K562 (cell line): ENCODE data around the gene TYW1B. TPM values are rescaled to one million over a fixed set of nuclear protein-coding genes. Genes with fewer than 3 reads are reported as not detected.
"Not testable (repeated sequence)": the region's sequence is repeated elsewhere in the genome, so short reads cannot be mapped to it uniquely, and the experiment has no call there.

Experiments
- ATAC-seq: fragments of 200-7000 bp; cut with Tn5 transposase; 3 replicates; pipeline ENCODE4 v1.9.1; 2020; ENCODE audit warnings: moderate library complexity
- BruUV-seq: library from RNA; stranded (reverse); fragments of 400-500 nt; replicated peaks from 2 replicates; lab custom pipeline; 2021; lab: Mats Ljungman, UMichigan
- CTCF ChIA-PET: fragments of 300-600 bp; formaldehyde crosslinking; extraction: SDS; loops from one replicate; lab custom pipeline; 2021; ENCODE audit warnings: low intra/inter-chr PET ratio; lab: Yijun Ruan, JAX
- POLR2A ChIA-PET: fragments of 300-600, 350-650 bp; sonication (Branson Sonifier 250); formaldehyde crosslinking; extraction: SDS; loops from one replicate; lab custom pipeline; 2021; ENCODE audit warnings: antibody characterized with exemption, inconsistent platforms; lab: Yijun Ruan, JAX
- DNase-seq, 4 experiments: peaks; one replicate each; pipeline versions ENCODE4 v3.0.0 to v3.0.0-alpha.2; 2011 to 2018; ENCODE audit warnings: low spot score in 3 of 4, mixed read lengths in 3 of 4; ENCODE audit errors: extremely low read depth in 1 of 4
- FAIRE-seq: peaks from 2 replicates; lab custom pipeline; 2011; peaks lifted over from hg19 to GRCh38; lab: Jason Lieb, UNC
- H2AFZ ChIP-seq: 2 replicates; pipeline ENCODE4 v1.6.0; 2011; ENCODE audit warnings: low read depth, low read length, control low read depth, inconsistent platforms
- H3K27ac ChIP-seq: fragments of 200-600 bp; 3 replicates; pipeline ENCODE4 v1.8.0; 2011; ENCODE audit warnings: low read depth, mild to moderate bottlenecking, control low read depth, inconsistent platforms, low read length, moderate library complexity, mixed read lengths; ENCODE audit errors: extremely low read depth
- H3K27me3 ChIP-seq, 2 experiments: fragments of 300-600 bp in 1 of 2; 2 replicates in 1 of 2; 3 replicates in 1 of 2; pipeline versions ENCODE4 v1.6.0 to v1.8.0; 2011; ENCODE audit warnings: inconsistent platforms in 2 of 2, low read length in 2 of 2, mild to moderate bottlenecking in 1 of 2, mixed read lengths in 1 of 2, moderate library complexity in 1 of 2; ENCODE audit not compliant: control insufficient read depth in 2 of 2, insufficient read depth in 2 of 2
- H3K36me3 ChIP-seq: fragments of 300-600 bp; 3 replicates; pipeline ENCODE4 v1.8.0; 2011; ENCODE audit warnings: mild to moderate bottlenecking, low read length, inconsistent platforms; ENCODE audit not compliant: control insufficient read depth, insufficient read depth
- H3K4me1 ChIP-seq, 2 experiments: fragments of 200-600 bp in 1 of 2; replicated peaks in 1 of 2; 2 replicates in 1 of 2; 3 replicates in 1 of 2; pipeline versions ENCODE4 v1.5.1 to v1.8.0; 2011; ENCODE audit warnings: inconsistent platforms in 2 of 2, low read length in 2 of 2, mild to moderate bottlenecking in 1 of 2, mixed read lengths in 1 of 2, moderate library complexity in 1 of 2; ENCODE audit not compliant: control insufficient read depth in 2 of 2, insufficient read depth in 2 of 2
- H3K4me2 ChIP-seq: 2 replicates; pipeline ENCODE4 v1.6.1; 2011; ENCODE audit warnings: low read length, control low read depth, inconsistent platforms, mixed read lengths; ENCODE audit not compliant: insufficient read depth
- H3K4me3 ChIP-seq: fragments of 200-600 bp; sonication (generic), shearing (Covaris generic); 2 replicates; pipeline ENCODE4 v1.5.1; 2016; ENCODE audit warnings: control low read depth, inconsistent platforms
- H3K79me2 ChIP-seq: fragments of 200-600 bp; 3 replicates; pipeline ENCODE4 v1.8.0; 2011; ENCODE audit warnings: low read length, inconsistent platforms; ENCODE audit not compliant: control insufficient read depth, insufficient read depth
- H3K9ac ChIP-seq, 2 experiments: 2 replicates each; pipeline versions ENCODE4 v1.6.0 to v1.6.1; 2011; ENCODE audit warnings: low read depth in 2 of 2, low read length in 2 of 2, control low read depth in 1 of 2, inconsistent platforms in 1 of 2, mild to moderate bottlenecking in 1 of 2, mixed read lengths in 1 of 2; ENCODE audit not compliant: insufficient read depth in 1 of 2
- H3K9me1 ChIP-seq: one replicate; pipeline ENCODE4 v1.6.0; 2011; ENCODE audit warnings: inconsistent platforms, mild to moderate bottlenecking, low read length, moderate library complexity; ENCODE audit not compliant: control insufficient read depth, insufficient read depth
- H3K9me3 ChIP-seq: replicated peaks from 2 replicates; pipeline ENCODE4 v1.5.1; 2011; ENCODE audit warnings: low read depth, low read length, inconsistent platforms; ENCODE audit not compliant: control insufficient read depth, insufficient read depth
- H4K20me1 ChIP-seq: replicated peaks from 2 replicates; pipeline ENCODE4 v1.6.1; 2011; ENCODE audit warnings: low read length, inconsistent platforms, mixed read lengths; ENCODE audit not compliant: control insufficient read depth, insufficient read depth
- BCOR ChIP-seq: fragments of 450-650 bp; IDR thresholded peaks from 2 replicates; pipeline ENCODE4 v1.6.1; 2016
- RBM25 ChIP-seq: fragments of 200-400 bp; formaldehyde crosslinking; IDR thresholded peaks from 2 replicates; pipeline ENCODE4 v1.6.1; 2018; ENCODE audit warnings: low read length, low read depth, moderate library complexity; ENCODE audit not compliant: severe bottlenecking
- ZNF146 ChIP-seq: IDR thresholded peaks from one replicate; pipeline ENCODE4 v1.6.1; 2018; ENCODE audit warnings: missing compliant biosample characterization; ENCODE audit not compliant: unreplicated experiment
- WGBS: fragments of 100-300 bp; shearing (Covaris generic); methylation state at CpG from one replicate; pipeline ENCODE4 v1.1.6; 2016; ENCODE audit warnings: low coverage, mixed read lengths; ENCODE audit not compliant: insufficient coverage; ENCODE audit errors: missing lambda C conversion rate; 5-methylcytosine and 5-hydroxymethylcytosine counted together
- in situ Hi-C: fragments of 300-500 bp; cut with MboI; formaldehyde crosslinking; loops from 4 replicates; pipeline ENCODE4 v1.15.0; 2018; ENCODE audit warnings: inconsistent platforms, mixed read lengths
- intact Hi-C: fragments of 100-400 bp; cut with micrococcal nuclease; formaldehyde crosslinking; loops from 2 replicates; pipeline ENCODE4 v1.14.2; 2022
- polyA plus RNA-seq, 8 experiments: library from polyadenylated mRNA; depleted of rRNA in 4 of 8; stranded (reverse) in 5 of 8; unstranded in 3 of 8; fragments of >200 nt; fragmentation: Nextera tagmentation in 2 of 8; fragmentation: Illumina TruSeq in 1 of 8; extraction: Ambion mirVana in 2 of 8; extraction: Trizol in 1 of 8; gene quantifications; 2 replicates each; pipeline versions ENCODE4 v1.2.1 to v1.2.3, GENCODE V29; 2011 to 2014; ENCODE audit warnings: inconsistent platforms in 1 of 8, missing spikeins in 1 of 8
- total RNA-seq, 7 experiments: library from RNA; depleted of rRNA in 6 of 7; stranded (reverse); fragments of >200 nt in 6 of 7; fragmentation: Illumina TruSeq in 2 of 7; extraction: Trizol in 2 of 7; gene quantifications; 2 replicates each; pipeline versions ENCODE4 v1.2.1 to v1.2.3, GENCODE V29; 2011 to 2021; ENCODE audit warnings: low replicate concordance in 1 of 7

The TYW1B gene
- total and polyA plus RNA-seq, 9 of the 15 experiments (the other 6 are each of a cell fraction or from before 2014, with no cell fraction given): 5.8 to 14.7 (median 9.8) TPM

DNA sequence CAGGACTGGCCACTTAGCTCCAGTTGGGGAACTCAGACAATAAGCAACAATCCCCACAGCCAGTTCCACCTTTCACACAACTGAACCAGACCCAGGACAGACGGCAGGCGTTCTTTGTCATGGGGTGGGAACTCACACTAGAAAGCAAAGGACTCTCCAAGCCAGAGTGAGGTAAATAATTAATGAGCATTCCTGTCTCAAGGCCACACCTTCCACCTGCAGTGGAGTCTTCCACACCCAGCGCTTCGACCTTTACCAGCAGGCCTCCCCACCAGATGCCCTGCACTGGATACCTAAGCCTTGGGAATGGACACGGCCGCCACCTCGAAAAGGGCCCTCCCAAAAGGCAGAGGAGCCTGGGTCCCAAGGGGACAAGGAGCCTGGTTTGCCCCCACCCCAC lies 105.3 kb downstream of the TYW1B start:
- H3K4me2 ChIP-seq, POLR2A ChIA-PET, H3K27me3 ChIP-seq, H4K20me1 ChIP-seq, H3K9me3 ChIP-seq, H3K4me1 ChIP-seq, FAIRE-seq, H3K27ac ChIP-seq, H3K36me3 ChIP-seq, BruUV-seq, H3K9ac ChIP-seq, H3K79me2 ChIP-seq, H3K9me1 ChIP-seq, in situ Hi-C loops, H2AFZ ChIP-seq, H3K4me3 ChIP-seq, ATAC-seq, intact Hi-C loops, CTCF ChIA-PET, DNase-seq: not testable (repeated sequence)
- WGBS: 90% methylated on average over 7 of the region's 7 CpGs

DNA sequence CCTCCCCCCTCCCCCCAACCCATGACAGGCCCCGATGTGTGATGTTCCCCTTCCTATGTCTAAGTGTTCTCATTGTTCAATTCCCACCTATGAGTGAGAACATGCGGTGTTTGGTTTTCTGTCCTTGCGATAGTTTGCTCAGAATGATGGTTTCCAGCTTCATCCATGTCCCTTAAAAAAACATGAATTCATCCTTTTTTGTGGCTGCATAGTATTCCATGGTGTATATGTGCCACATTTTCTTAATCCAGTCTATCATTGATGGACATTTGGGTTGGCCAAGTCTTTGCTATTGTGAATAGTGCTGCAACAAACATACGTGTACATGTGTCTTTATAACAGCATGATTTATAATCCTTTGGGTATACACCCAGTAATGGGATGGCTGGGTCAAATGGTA lies 107.1 kb downstream of the TYW1B start:
- H3K4me3 ChIP-seq, CTCF ChIA-PET, POLR2A ChIA-PET, ATAC-seq, H3K4me2 ChIP-seq, intact Hi-C loops, H3K9ac ChIP-seq, H2AFZ ChIP-seq, H3K9me1 ChIP-seq, H4K20me1 ChIP-seq, H3K4me1 ChIP-seq, H3K9me3 ChIP-seq, in situ Hi-C loops, H3K79me2 ChIP-seq, BruUV-seq, FAIRE-seq, H3K27ac ChIP-seq, H3K27me3 ChIP-seq, DNase-seq, H3K36me3 ChIP-seq: not testable (repeated sequence)
- 79% methylated on average over 3 of the region's 4 CpGs for WGBS
- TF ChIP-seq RBM25: peak; percentile 11
- peak; percentile 61 for TF ChIP-seq BCOR
- peak; percentile 75 for TF ChIP-seq ZNF146

DNA sequence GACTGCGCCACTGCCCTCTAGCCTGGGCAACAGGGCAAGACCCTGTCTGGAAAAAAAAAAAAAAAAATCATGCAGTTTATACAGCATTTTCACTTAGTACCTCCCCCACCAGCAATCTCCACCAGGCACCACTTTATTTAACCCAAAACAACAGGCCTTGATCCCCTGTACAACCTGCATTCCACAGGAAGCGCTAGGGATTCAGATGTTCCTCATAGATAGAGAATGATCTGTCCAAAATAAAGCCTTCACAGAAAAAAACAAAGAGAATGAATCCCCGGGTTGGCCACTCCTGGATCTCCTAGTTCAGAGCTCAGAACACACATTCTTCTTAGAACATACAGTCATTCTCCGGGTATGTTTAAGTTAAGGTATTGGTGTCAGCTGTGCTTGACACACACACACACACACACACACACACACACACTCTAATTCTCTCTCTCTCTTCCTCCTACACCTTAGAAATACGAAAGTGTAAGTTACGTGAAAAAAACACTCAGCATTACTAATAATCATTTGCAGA lies 110.7 kb downstream of the TYW1B start:
- H3K27me3 ChIP-seq, in situ Hi-C loops, H3K36me3 ChIP-seq, POLR2A ChIA-PET, H3K4me1 ChIP-seq, BruUV-seq, H3K9ac ChIP-seq, H3K27ac ChIP-seq, H3K79me2 ChIP-seq, H3K4me3 ChIP-seq, H3K9me3 ChIP-seq, CTCF ChIA-PET, DNase-seq, H2AFZ ChIP-seq, H4K20me1 ChIP-seq, H3K4me2 ChIP-seq, intact Hi-C loops, H3K9me1 ChIP-seq, ATAC-seq, FAIRE-seq: not testable (repeated sequence)
- WGBS: 58% methylated on average over 5 of the region's 6 CpGs
